Coronary artery (tissue), 2 donors: Measurements from ENCODE around the gene COX15.

Source experiments
- DNase-seq: peaks from one replicate; pipeline ENCODE4 v3.0.0-alpha.2; 2017; ENCODE audit warnings: low spot score
- H3K27ac ChIP-seq, 2 donors: fragments of 200-600 bp; sonication (generic); one replicate each; pipeline ENCODE4 v1.5.1; 2016 to 2019
- H3K4me3 ChIP-seq: fragments of 200-600 bp; sonication (generic); 2 replicates; pipeline ENCODE4 v1.5.1; 2016; ENCODE audit warnings: mild to moderate bottlenecking, moderate library complexity
- TF ChIP-seq, protein P1 (sequence below): fragments of 200-600 bp; sonication (generic); IDR thresholded peaks from one replicate; pipeline ENCODE4 v1.5.1; 2019; ENCODE audit warnings: antibody characterized with exemption

Gene COX15

GRCh38 chr10:99768556-99768955 lies 36.6 kb upstream of the COX15 start:
- no peak for DNase-seq
- TF ChIP-seq, protein P1, sequence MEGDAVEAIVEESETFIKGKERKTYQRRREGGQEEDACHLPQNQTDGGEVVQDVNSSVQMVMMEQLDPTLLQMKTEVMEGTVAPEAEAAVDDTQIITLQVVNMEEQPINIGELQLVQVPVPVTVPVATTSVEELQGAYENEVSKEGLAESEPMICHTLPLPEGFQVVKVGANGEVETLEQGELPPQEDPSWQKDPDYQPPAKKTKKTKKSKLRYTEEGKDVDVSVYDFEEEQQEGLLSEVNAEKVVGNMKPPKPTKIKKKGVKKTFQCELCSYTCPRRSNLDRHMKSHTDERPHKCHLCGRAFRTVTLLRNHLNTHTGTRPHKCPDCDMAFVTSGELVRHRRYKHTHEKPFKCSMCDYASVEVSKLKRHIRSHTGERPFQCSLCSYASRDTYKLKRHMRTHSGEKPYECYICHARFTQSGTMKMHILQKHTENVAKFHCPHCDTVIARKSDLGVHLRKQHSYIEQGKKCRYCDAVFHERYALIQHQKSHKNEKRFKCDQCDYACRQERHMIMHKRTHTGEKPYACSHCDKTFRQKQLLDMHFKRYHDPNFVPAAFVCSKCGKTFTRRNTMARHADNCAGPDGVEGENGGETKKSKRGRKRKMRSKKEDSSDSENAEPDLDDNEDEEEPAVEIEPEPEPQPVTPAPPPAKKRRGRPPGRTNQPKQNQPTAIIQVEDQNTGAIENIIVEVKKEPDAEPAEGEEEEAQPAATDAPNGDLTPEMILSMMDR = no peak
- Histone ChIP-seq H3K27ac (no peak overlapping the region), H3K4me3 (no peak overlapping the region)

DNA sequence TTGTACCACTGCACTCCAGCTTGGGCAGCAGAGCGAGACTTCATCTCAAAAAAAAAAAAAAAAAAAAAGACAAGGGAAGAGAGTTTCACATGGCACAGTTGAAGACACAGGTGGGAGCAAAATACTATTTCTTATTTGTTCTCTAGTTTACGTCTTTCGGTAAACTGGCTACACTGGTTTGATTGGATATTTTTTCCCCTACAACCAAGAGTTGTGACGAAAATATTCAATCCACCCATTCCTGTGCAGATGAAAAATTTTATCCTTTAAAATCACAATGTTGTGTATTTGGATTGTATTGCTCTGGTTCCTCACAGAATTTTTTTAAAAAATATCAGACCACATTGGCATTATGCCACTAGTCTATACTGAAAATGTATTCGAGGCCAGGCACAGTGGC lies 36.0 kb upstream of the COX15 start:
- Histone ChIP-seq H3K4me3 (no peak overlapping the region), H3K27ac (no peak overlapping the region)
- DNase-seq = no peak
- TF ChIP-seq, protein P1 = no peak

DNA sequence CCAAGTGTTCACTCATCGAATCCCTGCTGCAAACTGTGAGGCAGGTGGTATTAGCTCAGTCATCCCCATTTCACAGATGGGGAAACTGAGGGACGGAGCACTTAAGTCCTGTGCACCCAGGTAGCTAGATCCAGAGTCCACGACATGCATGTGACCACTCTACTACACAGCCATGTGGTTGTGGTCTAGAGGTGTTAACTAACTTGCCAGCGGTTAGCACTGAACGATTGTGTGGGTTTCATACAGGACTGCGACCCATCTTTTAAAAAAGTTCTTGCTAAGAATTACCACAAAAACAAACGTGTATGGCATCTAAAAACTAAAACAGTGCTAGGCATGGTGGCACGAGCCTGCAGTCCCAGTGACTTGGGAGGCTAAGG lies 34.4 kb upstream of the COX15 start:
- no peak for DNase-seq

DNA sequence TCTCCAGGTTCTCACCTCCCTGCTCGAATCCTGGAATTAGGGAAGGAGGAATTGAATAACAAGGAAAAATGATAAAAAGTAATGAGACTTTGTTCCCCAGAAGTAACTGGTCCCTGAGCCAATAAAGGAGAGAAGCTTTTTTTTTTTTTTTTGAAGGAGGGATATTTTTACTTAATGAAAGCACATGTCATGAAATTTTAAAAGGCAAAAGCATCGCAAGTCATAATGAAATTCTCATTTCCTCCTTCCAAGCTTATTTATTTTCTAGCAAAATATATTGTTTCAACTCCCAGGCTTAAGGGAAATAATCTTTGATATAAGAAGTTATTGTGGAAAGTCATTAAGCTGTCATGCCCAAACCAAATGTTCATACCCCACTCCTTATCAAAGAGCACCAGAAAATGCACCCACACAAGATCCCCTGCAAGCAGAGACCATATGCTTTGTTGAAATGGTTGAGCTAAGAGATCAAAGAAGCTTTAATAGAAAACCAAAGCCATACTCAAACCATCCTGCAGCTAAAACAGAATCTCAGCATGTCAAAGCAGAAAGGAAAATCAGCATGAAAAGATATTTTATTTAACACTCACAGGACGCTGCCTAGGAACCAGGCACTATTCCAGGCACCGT lies 33.9 kb upstream of the COX15 start:
- TF ChIP-seq, protein P1 = no peak
- Histone ChIP-seq H3K27ac (no peak overlapping the region), H3K4me3 (no peak overlapping the region)
- no peak for DNase-seq

More for the DNA sequence above, 34.4 kb upstream of the COX15 start:
- TF ChIP-seq, protein P1 = no peak
- no peak overlapping the region for H3K27ac ChIP-seq
- no peak overlapping the region for H3K4me3 ChIP-seq

GRCh38 chr10:99761365-99761764 lies 29.4 kb upstream of the COX15 start:
- H3K27ac ChIP-seq = no peak overlapping the region
- TF ChIP-seq, protein P1 = no peak
- H3K4me3 ChIP-seq = no peak overlapping the region
- no peak for DNase-seq

DNA sequence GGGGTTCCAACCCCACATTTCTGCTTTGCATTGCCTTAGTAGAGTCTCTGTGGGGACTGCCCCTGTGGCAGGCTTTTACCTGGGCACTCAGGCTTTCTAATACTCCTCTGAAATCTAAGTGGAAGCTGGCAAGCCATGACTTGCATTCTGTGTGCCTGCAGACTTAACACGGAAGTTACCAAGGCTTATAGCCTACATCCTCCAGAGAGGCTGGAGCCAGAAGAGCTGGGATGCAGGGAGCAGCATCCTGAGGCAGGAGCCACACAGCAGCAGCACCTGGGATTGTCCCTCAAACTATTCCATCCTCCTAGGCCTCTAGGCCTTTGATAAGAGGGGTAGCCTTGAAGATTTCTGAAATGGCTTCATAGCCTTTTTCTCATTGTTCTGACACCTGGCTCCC lies 28.4 kb upstream of the COX15 start:
- Histone ChIP-seq H3K27ac (no peak overlapping the region), H3K4me3 (no peak overlapping the region)
- no peak for DNase-seq
- TF ChIP-seq, protein P1 = no peak

- TF ChIP-seq, protein P1 = no peak
- Histone ChIP-seq H3K27ac (no peak overlapping the region), H3K4me3 (no peak overlapping the region)
- DNase-seq = no peak
These were observed 26.4 kb upstream of the COX15 start for GRCh38 chr10:99758211-99758891.
